Smooth muscle cell (in vitro differentiated cells): Measurements from ENCODE around the gene HIVEP3. TPM values are rescaled to one million over a fixed set of nuclear protein-coding genes. Genes with fewer than 3 reads are reported as not detected.

ENCODE experiments used
- DNase-seq: peaks from one replicate; lab custom pipeline; 2025; ENCODE audit not compliant: unreplicated experiment; lab: John Stamatoyannopoulos, UW
- H2AFZ ChIP-seq: fragments of 200-600 bp; sonication (generic); 2 replicates; pipeline ENCODE4 v1.6.0; 2016; ENCODE audit warnings: antibody characterized with exemption, low read depth, mild to moderate bottlenecking
- H3F3A ChIP-seq: fragments of 200-600 bp; sonication (generic); 2 replicates; pipeline ENCODE4 v1.6.0; 2017; ENCODE audit warnings: antibody characterized with exemption, low read depth
- H3K27ac ChIP-seq: fragments of 200-600 bp; sonication (generic); 2 replicates; pipeline ENCODE4 v1.5.1; 2016; ENCODE audit warnings: low read depth, mild to moderate bottlenecking
- H3K27me3 ChIP-seq: fragments of 200-600 bp; sonication (generic); 2 replicates; pipeline ENCODE4 v1.6.1; 2016; ENCODE audit warnings: low read depth, mild to moderate bottlenecking
- H3K36me3 ChIP-seq: fragments of 200-600 bp; sonication (generic); 2 replicates; pipeline ENCODE4 v1.5.1; 2016; ENCODE audit warnings: low read depth
- H3K4me1 ChIP-seq: fragments of 200-600 bp; sonication (generic); 2 replicates; pipeline ENCODE4 v1.5.1; 2016; ENCODE audit warnings: low read depth
- H3K4me2 ChIP-seq: fragments of 200-600 bp; sonication (generic); 2 replicates; pipeline ENCODE4 v1.6.0; 2016; ENCODE audit warnings: mild to moderate bottlenecking
- H3K4me3 ChIP-seq: fragments of 200-600 bp; sonication (generic); 2 replicates; pipeline ENCODE4 v1.5.1; 2016; ENCODE audit warnings: mild to moderate bottlenecking
- H3K79me2 ChIP-seq: fragments of 200-600 bp; sonication (generic); 2 replicates; pipeline ENCODE4 v1.6.0; 2016; ENCODE audit warnings: low read depth, mild to moderate bottlenecking
- H3K9ac ChIP-seq: fragments of 200-600 bp; sonication (generic); 2 replicates; pipeline ENCODE4 v1.6.0; 2016; ENCODE audit warnings: low read depth
- H3K9me3 ChIP-seq: fragments of 200-600 bp; sonication (generic); replicated peaks from 2 replicates; pipeline ENCODE4 v1.5.1; 2016; ENCODE audit warnings: low read depth
- H4K20me1 ChIP-seq: fragments of 200-600 bp; sonication (generic); 2 replicates; pipeline ENCODE4 v1.6.0; 2016; ENCODE audit warnings: low read depth
- CTCF ChIP-seq: fragments of 200-600 bp; sonication (generic); IDR thresholded peaks from 2 replicates; pipeline ENCODE4 v1.5.1; 2017; ENCODE audit warnings: borderline replicate concordance, mild to moderate bottlenecking, antibody characterized with exemption; ENCODE audit not compliant: insufficient read depth, poor library complexity, severe bottlenecking
- WGBS: methylation state at CpG from one replicate; pipeline ENCODE4 v1.1.7; 2016; ENCODE audit warnings: low lambda C conversion rate; 5-methylcytosine and 5-hydroxymethylcytosine counted together
- polyA plus RNA-seq: library from polyadenylated mRNA; unstranded; fragments of >200 nt; fragmentation: Nextera tagmentation; extraction: Ambion mirVana; gene quantifications from 2 replicates; pipeline ENCODE4 v1.2.1, GENCODE V29; 2016
- total RNA-seq: library from RNA; depleted of rRNA; stranded (reverse); fragments of >200 nt; gene quantifications from 2 replicates; pipeline ENCODE4 v1.2.3, GENCODE V29; 2014

Gene HIVEP3
- total and polyA plus RNA-seq, 2 experiments from 2014 or later, result 2.1 to 6.4 TPM

DNA sequence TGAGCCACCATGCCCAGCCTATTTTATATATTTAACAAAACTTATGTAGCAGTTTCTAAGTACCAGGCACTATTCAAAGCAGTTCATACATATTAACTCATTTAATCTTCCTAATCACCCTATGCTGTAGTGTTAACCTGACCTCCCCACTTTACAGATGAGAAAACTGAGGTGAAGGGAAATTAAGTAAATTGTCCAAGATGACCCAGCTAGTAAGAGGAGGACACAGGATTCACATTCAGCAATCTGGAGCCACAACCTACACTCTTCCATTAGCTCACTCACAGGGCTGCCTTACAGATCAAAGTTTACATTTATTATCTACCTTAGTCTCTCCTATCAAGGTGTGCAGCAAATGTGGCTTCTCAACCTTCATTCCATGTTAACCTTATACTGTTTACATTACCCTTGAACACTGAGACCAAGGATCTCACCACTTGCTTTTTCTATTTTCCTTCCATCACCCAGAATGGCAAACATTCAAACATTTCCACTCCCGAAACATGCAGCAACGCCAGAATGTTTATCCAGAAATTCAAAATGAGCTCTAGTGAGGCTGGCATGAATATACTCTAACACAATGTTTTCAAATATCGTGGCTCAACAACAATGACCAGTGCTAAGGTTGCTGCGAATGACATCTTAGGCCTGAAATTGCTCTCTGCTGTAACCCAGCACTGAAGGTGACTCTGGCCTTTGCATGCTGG is 24.5 kb downstream of the HIVEP3 start:
- Histone ChIP-seq H3K79me2 (no peaks in the 10 kb centered on the region), H3K27me3 (no peaks in the 10 kb centered on the region), H3K9ac (no peak overlapping the region), H2AFZ (no peak overlapping the region), H3K4me3 (no peak overlapping the region), H3K36me3 (no peaks in the 10 kb centered on the region), H3F3A (no peaks in the 10 kb centered on the region), H3K9me3 (no peaks in the 10 kb centered on the region), H3K4me1 (peaks cover 12% of the 10 kb centered on the region), H3K4me2 (no peak overlapping the region), H3K27ac (no peak overlapping the region), H4K20me1 (no peaks in the 10 kb centered on the region)
- TF ChIP-seq CTCF, result no peak
- DNase-seq, result no peak
- 68% methylated on average over 4 of the region's 4 CpGs for WGBS

DNA sequence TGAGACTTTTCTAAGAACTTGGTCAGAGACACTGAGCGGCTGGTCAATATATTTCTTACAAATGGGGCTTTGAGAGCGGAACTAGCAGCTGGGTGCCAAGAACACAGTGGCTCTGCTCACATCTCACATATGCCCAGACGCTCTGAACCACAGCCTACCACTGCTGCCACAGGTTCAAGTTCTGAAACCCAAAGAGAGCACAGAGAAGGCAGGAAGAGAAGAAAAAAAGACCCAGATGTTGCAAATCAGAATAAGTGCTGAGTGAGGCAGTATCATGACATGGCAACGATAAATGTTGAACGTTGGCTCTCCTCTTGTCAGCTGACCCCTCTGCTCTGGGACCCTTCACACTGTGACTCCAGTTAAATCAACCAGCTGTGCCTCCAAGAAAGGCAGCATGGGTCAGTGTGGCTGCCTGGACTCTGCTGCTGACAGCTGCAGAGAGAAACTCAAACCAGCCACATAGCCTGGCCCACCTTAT is 26.4 kb downstream of the HIVEP3 start:
- Histone ChIP-seq H2AFZ (peak overlapping the region; percentile 54), H3F3A (no peaks in the 10 kb centered on the region), H3K27me3 (no peaks in the 10 kb centered on the region), H3K27ac (no peak overlapping the region), H3K4me3 (no peak overlapping the region), H3K4me2 (peak overlapping the region; percentile 76), H3K79me2 (no peaks in the 10 kb centered on the region), H3K9ac (no peak overlapping the region), H3K9me3 (no peaks in the 10 kb centered on the region), H4K20me1 (no peaks in the 10 kb centered on the region), H3K4me1 (peaks cover 12% of the 10 kb centered on the region), H3K36me3 (no peaks in the 10 kb centered on the region)
- no peak for TF ChIP-seq CTCF
- WGBS, result 46% methylated on average over 5 of the region's 5 CpGs
- no peak for DNase-seq

DNA sequence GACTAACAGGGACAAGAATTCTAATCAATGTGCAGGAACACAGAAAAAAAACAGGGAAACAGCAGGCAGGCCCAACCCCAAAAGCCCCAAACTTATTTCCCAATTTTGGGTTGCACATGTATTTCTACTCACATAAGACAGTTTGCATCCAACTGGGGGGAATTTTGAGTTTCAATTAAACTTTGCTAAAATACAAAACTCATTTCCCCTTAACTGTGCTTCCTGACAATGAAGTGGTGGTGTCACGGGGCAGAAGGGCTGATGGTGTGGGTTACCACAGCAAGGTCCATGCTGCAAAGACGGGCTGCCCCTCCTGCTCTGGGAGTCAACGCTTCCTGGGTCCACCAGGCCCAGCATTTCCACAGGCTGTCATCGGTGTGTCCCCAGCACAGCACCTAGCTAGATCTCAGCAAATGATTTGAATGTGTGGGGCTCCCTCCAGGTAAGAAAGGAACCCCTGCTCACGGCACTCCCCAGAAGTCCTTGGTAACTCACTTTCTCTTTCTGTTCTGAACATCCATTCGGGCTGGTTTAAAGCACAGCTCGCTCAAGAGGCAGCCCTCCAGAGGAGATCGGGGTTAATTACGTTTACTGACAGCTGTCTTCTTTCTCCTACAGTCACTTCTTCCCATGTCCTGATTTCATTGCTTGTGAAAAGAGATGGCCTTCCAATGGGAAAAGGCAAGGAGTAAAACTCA is 27.4 kb downstream of the HIVEP3 start:
- no peak overlapping the region for H3K4me3 ChIP-seq
- H3K4me1 ChIP-seq, result peaks cover 12% of the 10 kb centered on the region
- 65% methylated on average over 9 of the region's 9 CpGs for WGBS
- no peaks in the 10 kb centered on the region for H3K79me2 ChIP-seq
- H3K27me3 ChIP-seq, result no peaks in the 10 kb centered on the region
- peak overlapping the region; percentile 54 for H2AFZ ChIP-seq
- no peaks in the 10 kb centered on the region for H3F3A ChIP-seq
- peak overlapping the region; percentile 76 for H3K4me2 ChIP-seq
- H3K27ac ChIP-seq, result peak overlapping the region; percentile 43
- DNase-seq, result no peak
- no peak for TF ChIP-seq CTCF
- no peaks in the 10 kb centered on the region for H3K9me3 ChIP-seq
- H3K9ac ChIP-seq, result no peak overlapping the region
- H4K20me1 ChIP-seq, result no peaks in the 10 kb centered on the region
- no peaks in the 10 kb centered on the region for H3K36me3 ChIP-seq
